Measurements from ENCODE around the gene TCF21. TPM values are rescaled to one million over a fixed set of nuclear protein-coding genes. Genes with fewer than 3 reads are reported as not detected.

The TCF21 gene
- total and polyA plus RNA-seq, 5 experiments from 2014 or later: not detected

DNA sequence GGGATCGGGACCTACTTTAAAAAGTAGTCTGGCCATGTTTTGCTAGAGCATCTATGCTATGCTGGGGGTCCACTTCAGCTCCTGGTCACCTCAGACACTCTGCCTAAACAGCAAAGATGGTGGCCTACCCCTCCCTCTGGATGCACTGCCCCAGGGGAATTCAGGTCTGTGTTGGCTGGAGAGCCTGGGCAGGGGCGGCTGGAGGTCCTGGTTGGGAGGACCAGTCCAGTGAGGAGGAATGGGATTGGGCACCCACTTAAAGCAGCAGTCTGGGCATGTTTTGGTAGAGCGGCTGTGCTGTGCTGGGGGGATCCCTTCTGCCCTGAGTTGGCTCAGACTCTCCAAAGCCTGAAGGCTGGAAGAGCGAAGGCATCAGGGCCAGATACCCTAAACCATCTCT lies 23.2 kb upstream of the TCF21 start:
- Mint-ChIP-seq H3K9me3 (peaks cover 14 to 50% (median 32%) of the 10 kb centered on the region in 9 donors), H3K4me3 (no peak overlapping the region), H3K27me3 (peaks cover 32 to 82% (median 63%) of the 10 kb centered on the region in 5 donors), H3K36me3 (peaks cover 6 to 36% (median 8%) of the 10 kb centered on the region in 3 donors), H3K4me1 (peaks cover 0 to 2% (median 0%) of the 10 kb centered on the region in 4 donors), H3K27ac (peak overlapping the region in 1 of 10 donors; percentile 63)
- no peak for ATAC-seq
- DNase-seq: no peak
- POLR2A ChIA-PET: no interaction called here

DNA sequence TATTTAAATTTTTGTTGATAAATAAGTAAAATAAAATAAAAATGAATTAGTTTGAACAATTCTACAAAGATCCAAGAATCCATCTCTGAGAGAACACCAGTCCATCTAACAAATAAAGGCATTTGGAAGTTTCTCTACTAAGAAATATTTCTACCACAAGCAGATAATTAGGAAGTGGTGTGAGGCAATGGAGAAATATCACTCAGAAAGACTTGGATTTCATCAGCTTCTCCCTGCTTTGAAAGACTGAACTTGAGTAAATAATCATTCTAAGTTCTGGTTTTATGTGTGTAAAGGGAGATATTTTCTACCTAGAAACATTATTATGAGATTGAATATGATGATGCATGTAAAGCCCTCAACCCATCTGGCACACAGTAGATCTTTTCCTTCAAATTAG lies 17.8 kb upstream of the TCF21 start:
- H3K36me3 Mint-ChIP-seq: no peaks in the 10 kb centered on the region
- POLR2A ChIA-PET: no interaction called here
- H3K27ac Mint-ChIP-seq: no peak overlapping the region
- H3K4me1 Mint-ChIP-seq: no peaks in the 10 kb centered on the region
- no peak for ATAC-seq
- no peak overlapping the region for H3K4me3 Mint-ChIP-seq
- H3K9me3 Mint-ChIP-seq: peaks cover 0 to 13% (median 0%) of the 10 kb centered on the region in 9 donors
- no peak for DNase-seq
- peaks cover 28 to 53% (median 33%) of the 10 kb centered on the region in 5 donors for H3K27me3 Mint-ChIP-seq

- POLR2A ChIA-PET: no interaction called here
- no peaks in the 10 kb centered on the region for H3K4me1 Mint-ChIP-seq
- DNase-seq (no peak), ATAC-seq (no peak)
- no peak overlapping the region for H3K27ac Mint-ChIP-seq
- no peak overlapping the region for H3K4me3 Mint-ChIP-seq
- no peaks in the 10 kb centered on the region for H3K36me3 Mint-ChIP-seq
- peaks cover 0 to 6% (median 0%) of the 10 kb centered on the region in 9 donors for H3K9me3 Mint-ChIP-seq
- H3K27me3 Mint-ChIP-seq: peaks cover 26 to 51% (median 30%) of the 10 kb centered on the region in 5 donors
Observed at GRCh38 chr6:133873538-133873937, 15.4 kb upstream of the TCF21 start.

- Mint-ChIP-seq H3K4me1 (no peaks in the 10 kb centered on the region), H3K27ac (peak overlapping the region in 1 of 10 donors; percentile 18), H3K27me3 (peaks cover 12 to 60% (median 27%) of the 10 kb centered on the region in 5 donors), H3K9me3 (no peaks in the 10 kb centered on the region), H3K4me3 (no peak overlapping the region), H3K36me3 (no peaks in the 10 kb centered on the region)
- DNase-seq: no peak
- POLR2A ChIA-PET: no interaction called here
- no peak for ATAC-seq
Observed at GRCh38 chr6:133877116-133877515, 11.8 kb upstream of the TCF21 start.

- DNase-seq (no peak), ATAC-seq (no peak)
- Mint-ChIP-seq H3K4me3 (no peak overlapping the region), H3K36me3 (no peaks in the 10 kb centered on the region), H3K4me1 (no peaks in the 10 kb centered on the region), H3K27ac (no peak overlapping the region), H3K9me3 (no peaks in the 10 kb centered on the region), H3K27me3 (peaks cover 23 to 74% (median 32%) of the 10 kb centered on the region in 5 donors)
- POLR2A ChIA-PET: no interaction called here
Observed at GRCh38 chr6:133880006-133880405, 8.9 kb upstream of the TCF21 start.

DNA sequence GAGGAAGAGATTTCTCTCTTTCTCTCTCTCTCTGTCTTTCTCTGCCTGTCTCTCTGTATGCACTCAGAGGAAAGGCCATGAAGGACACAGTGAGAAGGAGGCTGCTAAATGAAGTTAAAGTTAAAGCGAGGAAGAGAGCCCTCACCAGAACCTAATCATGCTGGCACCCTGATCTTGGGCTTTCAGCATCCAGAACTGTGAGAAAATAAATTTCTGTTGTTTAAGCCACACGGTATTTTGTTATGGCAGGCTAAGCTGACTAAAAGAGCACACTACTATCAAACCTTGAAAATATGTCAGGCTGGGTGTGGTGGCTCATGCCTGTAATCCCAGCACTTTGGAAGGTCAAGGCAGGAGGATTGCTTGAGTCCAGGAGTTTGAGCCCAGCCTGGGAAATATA lies 8.0 kb upstream of the TCF21 start:
- Mint-ChIP-seq H3K27me3 (peaks cover 25 to 75% (median 38%) of the 10 kb centered on the region in 5 donors), H3K4me3 (no peak overlapping the region), H3K36me3 (no peaks in the 10 kb centered on the region), H3K4me1 (no peaks in the 10 kb centered on the region), H3K9me3 (no peaks in the 10 kb centered on the region), H3K27ac (no peak overlapping the region)
- no peak for ATAC-seq
- DNase-seq: no peak
- POLR2A ChIA-PET: no interaction called here

- peaks cover 0 to 7% (median 0%) of the 10 kb centered on the region in 9 donors for H3K9me3 Mint-ChIP-seq
- no peak for ATAC-seq
- no peak overlapping the region for H3K27ac Mint-ChIP-seq
- no peak overlapping the region for H3K4me3 Mint-ChIP-seq
- H3K4me1 Mint-ChIP-seq: peaks cover 6 to 27% (median 22%) of the 10 kb centered on the region in 4 donors
- H3K36me3 Mint-ChIP-seq: peaks cover 0 to 7% (median 0%) of the 10 kb centered on the region in 3 donors
- POLR2A ChIA-PET: no interaction called here
- peaks cover 46 to 95% (median 74%) of the 10 kb centered on the region in 5 donors for H3K27me3 Mint-ChIP-seq
- no peak for DNase-seq
Observed at GRCh38 chr6:133886104-133886775, 2.7 kb upstream of the TCF21 start.

- DNase-seq: no peak
- peaks cover 0 to 7% (median 0%) of the 10 kb centered on the region in 9 donors for H3K9me3 Mint-ChIP-seq
- no peak for ATAC-seq
- no peak overlapping the region for H3K4me3 Mint-ChIP-seq
- POLR2A ChIA-PET: no interaction called here
- H3K36me3 Mint-ChIP-seq: peaks cover 0 to 7% (median 0%) of the 10 kb centered on the region in 3 donors
- H3K4me1 Mint-ChIP-seq: peaks cover 9 to 37% (median 26%) of the 10 kb centered on the region in 4 donors
- H3K27me3 Mint-ChIP-seq: peaks cover 49 to 100% (median 77%) of the 10 kb centered on the region in 5 donors
- no peak overlapping the region for H3K27ac Mint-ChIP-seq
Observed at GRCh38 chr6:133887156-133887879, 1.6 kb upstream of the TCF21 start.

- Mint-ChIP-seq H3K36me3 (peaks cover 0 to 7% (median 0%) of the 10 kb centered on the region in 3 donors), H3K27me3 (peaks cover 52 to 100% (median 78%) of the 10 kb centered on the region in 5 donors), H3K4me3 (no peak overlapping the region), H3K9me3 (peaks cover 0 to 7% (median 0%) of the 10 kb centered on the region in 9 donors), H3K4me1 (peaks cover 9 to 42% (median 28%) of the 10 kb centered on the region in 4 donors), H3K27ac (no peak overlapping the region)
- DNase-seq (no peak), ATAC-seq (no peak)
- POLR2A ChIA-PET: no interaction called here
Observed at GRCh38 chr6:133887880-133888230, 1.1 kb upstream of the TCF21 start.

- peak; percentile 22 to 33 for ATAC-seq
- Mint-ChIP-seq H3K4me3 (peak overlapping the region in 9 of 10 donors; percentile 40 to 75 (median 56)), H3K4me1 (peaks cover 16 to 59% (median 38%) of the 10 kb centered on the region in 4 donors), H3K27ac (no peak overlapping the region), H3K36me3 (peaks cover 0 to 7% (median 0%) of the 10 kb centered on the region in 3 donors), H3K9me3 (peaks cover 0 to 7% (median 0%) of the 10 kb centered on the region in 9 donors), H3K27me3 (peaks cover 57 to 100% (median 80%) of the 10 kb centered on the region in 5 donors)
- peak in 2 of 10 donors; percentile 1 to 2 for DNase-seq
- POLR2A ChIA-PET: no interaction called here
Observed at GRCh38 chr6:133889557-133890403, 867 bp downstream of the TCF21 start.

DNA sequence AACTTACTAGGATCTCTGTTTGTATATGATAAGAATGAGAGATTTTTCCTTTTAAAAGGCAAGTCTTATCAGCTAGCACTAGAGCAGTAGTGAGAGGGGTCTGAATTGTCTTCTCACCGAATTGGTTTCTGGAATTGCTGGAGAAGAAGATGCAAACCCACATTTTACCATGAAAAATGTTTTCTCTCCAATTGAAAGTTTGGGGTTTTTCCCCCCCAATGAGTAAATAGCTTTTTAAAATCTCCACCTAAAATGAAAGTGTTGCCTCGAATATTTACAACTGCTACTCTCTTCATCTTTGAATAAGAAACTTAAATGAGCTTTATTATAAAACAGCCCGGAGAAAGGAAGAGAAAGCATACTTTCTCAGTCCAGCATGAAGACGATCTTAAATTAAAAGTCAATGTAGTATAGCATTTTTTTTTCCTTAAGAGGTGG lies 1.8 kb downstream of the TCF21 start:
- ATAC-seq (no peak), DNase-seq (no peak)
- peak overlapping the region; percentile 56 to 87 (median 76) for H3K4me3 Mint-ChIP-seq
- peaks cover 16 to 59% (median 39%) of the 10 kb centered on the region in 4 donors for H3K4me1 Mint-ChIP-seq
- POLR2A ChIA-PET: no interaction called here
- H3K27ac Mint-ChIP-seq: no peak overlapping the region
- H3K36me3 Mint-ChIP-seq: peaks cover 0 to 7% (median 0%) of the 10 kb centered on the region in 3 donors
- H3K27me3 Mint-ChIP-seq: peaks cover 56 to 100% (median 83%) of the 10 kb centered on the region in 5 donors
- peaks cover 0 to 7% (median 0%) of the 10 kb centered on the region in 9 donors for H3K9me3 Mint-ChIP-seq

GRCh38 chr6:133891149-133891926 lies 2.4 kb downstream of the TCF21 start:
- POLR2A ChIA-PET: no interaction called here
- peaks cover 55 to 100% (median 81%) of the 10 kb centered on the region in 5 donors for H3K27me3 Mint-ChIP-seq
- H3K9me3 Mint-ChIP-seq: peaks cover 0 to 7% (median 0%) of the 10 kb centered on the region in 9 donors
- H3K36me3 Mint-ChIP-seq: peaks cover 0 to 7% (median 0%) of the 10 kb centered on the region in 3 donors
- H3K27ac Mint-ChIP-seq: no peak overlapping the region
- ATAC-seq: peak; percentile 28 to 35
- DNase-seq: peak in 4 of 10 donors; percentile 1 to 10 (median 4)
- H3K4me3 Mint-ChIP-seq: peak overlapping the region; percentile 56 to 87 (median 76)
- H3K4me1 Mint-ChIP-seq: peaks cover 18 to 59% (median 39%) of the 10 kb centered on the region in 4 donors

Measured in naive thymus-derived CD8-positive, alpha-beta T cell (primary cell).